ENCODE measurements around the gene GALNTL6.
"Not testable (repeated sequence)": the region's sequence is repeated elsewhere in the genome, so short reads cannot be mapped to it uniquely, and the experiment has no call there.

GALNTL6 gene

GRCh38 chr4:172793565-172794306, 980.5 kb downstream of the GALNTL6 start:
- no peak for DNase-seq (ENCODE audit: low read depth in 1 of 2, low spot score in 1 of 2)

- no peak for DNase-seq (ENCODE audit: low read depth in 1 of 2, low spot score in 1 of 2)
These were observed 981.1 kb downstream of the GALNTL6 start for GRCh38 chr4:172794307-172794703.

GRCh38 chr4:172797281-172797680, 984.1 kb downstream of the GALNTL6 start:
- DNase-seq (ENCODE audit: low read depth in 1 of 2, low spot score in 1 of 2), result not testable (repeated sequence)

GRCh38 chr4:172802032-172802431, 988.8 kb downstream of the GALNTL6 start:
- DNase-seq (ENCODE audit: low read depth in 1 of 2, low spot score in 1 of 2), result no peak

- no peak for DNase-seq (ENCODE audit: low read depth in 1 of 2, low spot score in 1 of 2)
These were observed 993.6 kb downstream of the GALNTL6 start for GRCh38 chr4:172806841-172807240.

GRCh38 chr4:172808196-172808595, 995.0 kb downstream of the GALNTL6 start:
- no peak for DNase-seq (ENCODE audit: low read depth in 1 of 2, low spot score in 1 of 2)

GRCh38 chr4:172809319-172809718, 996.1 kb downstream of the GALNTL6 start:
- no peak for DNase-seq (ENCODE audit: low read depth in 1 of 2, low spot score in 1 of 2)

GRCh38 chr4:172813359-172813923, 1000.2 kb downstream of the GALNTL6 start:
- no peak for DNase-seq (ENCODE audit: low read depth in 1 of 2, low spot score in 1 of 2)

- no peak for DNase-seq (ENCODE audit: low read depth in 1 of 2, low spot score in 1 of 2)
These were observed 1002.4 kb downstream of the GALNTL6 start for GRCh38 chr4:172815499-172816164.

- no peak for DNase-seq (ENCODE audit: low read depth in 1 of 2, low spot score in 1 of 2)
These were observed 1005.7 kb downstream of the GALNTL6 start for GRCh38 chr4:172818901-172819300.

GRCh38 chr4:172819353-172819752, 1006.1 kb downstream of the GALNTL6 start:
- DNase-seq (ENCODE audit: low read depth in 1 of 2, low spot score in 1 of 2), result no peak

- DNase-seq (ENCODE audit: low read depth in 1 of 2, low spot score in 1 of 2), result no peak
These were observed 1009.1 kb downstream of the GALNTL6 start for GRCh38 chr4:172822331-172822730.

- DNase-seq (ENCODE audit: low read depth in 1 of 2, low spot score in 1 of 2), result no peak
These were observed 1013.1 kb downstream of the GALNTL6 start for GRCh38 chr4:172826346-172826745.

- DNase-seq (ENCODE audit: low read depth in 1 of 2, low spot score in 1 of 2), result no peak
These were observed 1013.7 kb downstream of the GALNTL6 start for GRCh38 chr4:172826861-172827260.

- DNase-seq (ENCODE audit: low read depth in 1 of 2, low spot score in 1 of 2), result no peak
These were observed 1017.1 kb downstream of the GALNTL6 start for GRCh38 chr4:172830295-172830764.

GRCh38 chr4:172836661-172837060, 1023.5 kb downstream of the GALNTL6 start:
- DNase-seq (ENCODE audit: low read depth in 1 of 2, low spot score in 1 of 2), result no peak

GRCh38 chr4:172838111-172838510, 1024.9 kb downstream of the GALNTL6 start:
- no peak for DNase-seq (ENCODE audit: low read depth in 1 of 2, low spot score in 1 of 2)

GRCh38 chr4:172838943-172839342, 1025.7 kb downstream of the GALNTL6 start:
- no peak for DNase-seq (ENCODE audit: low read depth in 1 of 2, low spot score in 1 of 2)

GRCh38 chr4:172842779-172843178, 1029.6 kb downstream of the GALNTL6 start:
- no peak for DNase-seq (ENCODE audit: low read depth in 1 of 2, low spot score in 1 of 2)

- no peak for DNase-seq (ENCODE audit: low read depth in 1 of 2, low spot score in 1 of 2)
These were observed 1030.0 kb downstream of the GALNTL6 start for GRCh38 chr4:172843192-172843591.

- DNase-seq (ENCODE audit: low read depth in 1 of 2, low spot score in 1 of 2), result no peak
These were observed 1031.4 kb downstream of the GALNTL6 start for GRCh38 chr4:172844556-172844955.

- DNase-seq (ENCODE audit: low read depth in 1 of 2, low spot score in 1 of 2), result no peak
These were observed 1032.1 kb downstream of the GALNTL6 start for GRCh38 chr4:172845281-172845680.
